Heart right ventricle (tissue), 16 donors: ENCODE results near the gene USP8. TPM values are rescaled to one million over a fixed set of nuclear protein-coding genes. Genes with fewer than 3 reads are reported as not detected.

ENCODE experiments used
- ATAC-seq, 8 donors: fragments of 200-7000 bp; cut with Tn5 transposase; one replicate each; pipeline ENCODE4 v1.9.1; 2020; ENCODE audit warnings: mild to moderate bottlenecking in 8 of 8, moderate library complexity in 8 of 8, moderate number of reproducible peaks in 1 of 8
- DNase-seq, 2 donors: peaks; one replicate each; pipeline ENCODE4 v3.0.0-alpha.2; 2020
- H3K27ac ChIP-seq, 10 donors: fragments of 200-600 bp; sonication (generic) in 2 of 10; one replicate each; pipeline versions ENCODE4 v1.5.0 to v1.8.0; 2020 to 2022; ENCODE audit warnings: mild to moderate bottlenecking in 3 of 10
- H3K27me3 ChIP-seq, 7 donors: fragments of 200-600 bp; one replicate each; pipeline ENCODE4 v1.8.0; 2021 to 2022; ENCODE audit warnings: mild to moderate bottlenecking in 2 of 7
- H3K36me3 ChIP-seq, 9 donors: fragments of 200-600 bp; sonication (generic) in 1 of 9; one replicate each; pipeline versions ENCODE4 v1.5.0 to v1.8.0; 2020 to 2022; ENCODE audit warnings: mild to moderate bottlenecking in 2 of 9
- H3K4me1 ChIP-seq, 9 donors: fragments of 200-600 bp; sonication (generic) in 1 of 9; one replicate each; pipeline versions ENCODE4 v1.5.0 to v1.8.0; 2020 to 2022; ENCODE audit warnings: mild to moderate bottlenecking in 4 of 9
- H3K4me3 ChIP-seq, 10 donors: fragments of 200-600 bp; sonication (generic) in 2 of 10; one replicate each; pipeline versions ENCODE4 v1.5.0 to v1.8.0; 2020 to 2022; ENCODE audit warnings: mild to moderate bottlenecking in 7 of 10, moderate library complexity in 2 of 10
- H3K9me3 ChIP-seq, 11 donors: fragments of 200-600 bp in 10 of 11; sonication (generic) in 2 of 11; one replicate each; pipeline versions ENCODE4 v1.5.0 to v1.8.0; 2013 to 2022; ENCODE audit warnings: mild to moderate bottlenecking in 2 of 11, control low read depth in 1 of 11, moderate library complexity in 1 of 11
- CTCF ChIP-seq, 9 donors: fragments of 200-600 bp; sonication (generic) in 2 of 9; IDR thresholded peaks; one replicate each; pipeline versions ENCODE4 v1.5.0 to v1.8.0; 2021 to 2022; ENCODE audit warnings: antibody characterized with exemption in 9 of 9, mild to moderate bottlenecking in 5 of 9, moderate library complexity in 1 of 9
- WGBS, 2 donors: extraction: QIAGEN DNeasy Blood & Tissue Kit; methylation state at CpG; one replicate each; pipeline ENCODE4 v1.1.7; 2013; ENCODE audit warnings: inconsistent platforms in 1 of 2; 5-methylcytosine and 5-hydroxymethylcytosine counted together
- intact Hi-C, 10 donors: fragments of 100-400 bp; cut with DNase I; formaldehyde crosslinking; loops; one replicate each; pipeline versions ENCODE4 v1.11.1 to v1.14.2; 2022
- polyA plus RNA-seq, 2 donors: library from polyadenylated mRNA; stranded (reverse); fragments of 200-250 nt; gene quantifications; one replicate each; pipeline ENCODE4 v1.2.3, GENCODE V29; 2013
- total RNA-seq, 10 donors: library from RNA; stranded (reverse); fragmentation: NEBNext Ultra II Directional in 3 of 10; extraction: Animal tissue kit (Norgen Biotek cat#: 25700) in 3 of 10; gene quantifications; one replicate each; pipeline versions ENCODE4 v1.2.1 to v1.2.4, GENCODE V29; 2021 to 2023
- donor health status: Arrhythmogenic right ventricular cardiomyopathy.
- donor health status: ischemic (EF 13 %, LVEDD 7.1; RV severe dilation, severe dysfunction).
- donor health status: healthy with polysubstance abuse.
- donor health status: DM: no; HTN: yes; CAD: no.
- donor health status: DM: no; HTN: no; CAD: no.
- donor health status: ischemic (EF 25% LVEDD 6.9; RV normal size, moderate dysfunction).
- donor health status: ischemic (EF 25% LVEDD 5.7; RV mildly dilated, moderate dysfunction).
- donor health status: healthy.
- donor health status: DM: yes; HTN: yes; CAD: no.
- donor health status: Ischemic cardiomyopathy.
- donor health status: ischemic (EF 35%, LVEDD 5.7; RV mildly dilated, moderate dysfunction).
- donor health status: nonischemic (EF 11% LVEDD 7.7; RV severe dilation, severe dysfunction).
- donor health status: DM: yes; HTN: yes; CAD: no.
- donor health status: PGD.
- donor health status: ischemic (EF 29% LVEDD 5.4; RV normal size, mild dysfunction).
- donor health status: nonischemic (EF 23%, LVEDD 6.1; RV moderate dilation, normal function).

Gene USP8
- total and polyA plus RNA-seq, 12 donors, result 16.3 to 53.6 (median 45.6) TPM

DNA sequence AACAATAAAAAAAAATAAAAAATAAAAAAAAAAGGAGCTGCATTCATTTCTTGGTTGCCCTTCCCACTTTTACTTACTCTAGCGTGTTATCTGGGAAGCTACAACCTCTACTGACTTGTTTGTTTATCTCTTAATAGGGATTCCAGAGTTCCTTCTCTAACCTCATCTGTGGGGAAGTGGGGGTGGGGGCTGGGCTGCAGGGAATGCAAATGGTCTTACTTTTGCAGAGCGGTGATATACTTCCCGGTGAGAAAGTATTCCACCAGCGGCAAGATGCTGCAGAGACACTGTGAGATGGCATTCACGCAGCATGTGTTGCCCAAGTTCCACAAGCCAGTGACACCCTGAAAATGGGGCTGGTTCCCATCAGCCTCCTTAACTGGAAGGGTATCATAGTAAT lies 120.2 kb downstream of the USP8 start:
- H3K4me1 ChIP-seq, result no peaks in the 10 kb centered on the region
- no peak overlapping the region for H3K27ac ChIP-seq
- H3K27me3 ChIP-seq, result no peaks in the 10 kb centered on the region
- no peak for TF ChIP-seq CTCF (IDR thresholded peaks at IDR 0.05)
- no peak for ATAC-seq
- H3K9me3 ChIP-seq, result no peaks in the 10 kb centered on the region
- H3K4me3 ChIP-seq, result no peak overlapping the region
- intact Hi-C loops, result no loop called here
- 46% methylated on average over 5 of the region's 5 CpGs for WGBS, 2 donors
- no peaks in the 10 kb centered on the region for H3K36me3 ChIP-seq
- DNase-seq, result no peak

- no peak for ATAC-seq
- Histone ChIP-seq H3K27ac (no peak within 1 kb of the TSS), H3K4me3 (no peak within 1 kb of the TSS), H3K4me1 (no peaks in the 10 kb centered on the region), H3K27me3 (no peaks in the 10 kb centered on the region), H3K9me3 (no peaks in the 10 kb centered on the region), H3K36me3 (no peaks in the 10 kb centered on the region)
- intact Hi-C loops, result no loop called here
- 90 to 93% methylated on average over 5 of the region's 5 CpGs for WGBS, 2 donors
- TF ChIP-seq CTCF (IDR thresholded peaks at IDR 0.05), result no peak
- no peak for DNase-seq
Measured at GRCh38 chr15:50546566-50546965, 122.4 kb downstream of the USP8 start, which contains the start of gene USP50. TSS of gene USP50 (minus strand) at chr15:50546666. CDS start at chr15:50546525, 141 bp downstream.

DNA sequence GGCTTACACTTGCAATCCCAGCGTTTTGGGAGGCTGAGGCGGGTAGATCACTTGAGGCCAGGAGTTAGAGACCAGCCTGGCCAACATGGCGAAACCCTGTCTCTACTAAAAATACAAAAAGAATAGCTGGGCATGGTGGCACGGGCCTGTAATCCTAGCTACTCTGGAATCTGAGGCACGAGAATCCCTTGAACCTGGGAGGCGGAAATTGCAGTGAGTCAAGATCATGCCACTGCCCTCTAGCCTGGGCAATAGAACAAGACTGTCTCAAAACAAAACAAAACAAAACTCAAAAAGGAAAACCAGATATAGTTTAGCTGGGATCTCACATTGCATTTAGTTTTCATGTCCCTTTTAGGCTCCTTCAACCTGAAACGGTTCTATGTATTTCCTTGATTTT lies 125.1 kb downstream of the USP8 start:
- 85 to 91% methylated on average over 7 of the region's 7 CpGs for WGBS, 2 donors
- H3K27me3 ChIP-seq, result no peaks in the 10 kb centered on the region
- H3K27ac ChIP-seq, result no peak overlapping the region
- TF ChIP-seq CTCF (IDR thresholded peaks at IDR 0.05), result no peak
- no peak for ATAC-seq
- intact Hi-C loops, result no loop called here
- no peak for DNase-seq
- no peaks in the 10 kb centered on the region for H3K36me3 ChIP-seq
- H3K4me3 ChIP-seq, result no peak overlapping the region
- no peaks in the 10 kb centered on the region for H3K4me1 ChIP-seq
- H3K9me3 ChIP-seq, result no peaks in the 10 kb centered on the region

DNA sequence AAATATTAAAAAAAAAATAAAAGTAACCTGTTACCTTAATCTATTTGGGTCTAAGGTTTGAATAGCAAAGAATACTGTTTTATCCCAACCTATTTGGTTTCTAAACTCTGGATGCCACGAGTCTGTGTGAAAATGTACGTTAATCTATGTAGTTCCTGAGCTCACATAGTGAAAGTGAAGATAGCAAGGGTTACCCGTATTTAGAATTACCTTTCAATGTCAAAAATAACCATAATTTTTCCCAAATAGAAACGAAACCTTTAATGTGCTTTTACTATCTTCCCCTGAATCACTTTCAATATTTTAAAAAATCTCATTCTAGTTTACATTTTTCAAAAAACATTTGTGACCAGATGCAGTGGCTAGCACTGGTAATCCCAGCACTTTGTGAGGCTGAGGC lies 128.0 kb downstream of the USP8 start:
- ATAC-seq (no peak), DNase-seq (no peak)
- H3K4me3 ChIP-seq, result no peak overlapping the region
- H3K36me3 ChIP-seq, result peaks cover 0 to 16% (median 0%) of the 10 kb centered on the region in 9 donors
- 91 to 93% methylated on average over 4 of the region's 4 CpGs for WGBS, 2 donors
- no peaks in the 10 kb centered on the region for H3K27me3 ChIP-seq
- no peak for TF ChIP-seq CTCF (IDR thresholded peaks at IDR 0.05)
- H3K9me3 ChIP-seq, result no peaks in the 10 kb centered on the region
- H3K4me1 ChIP-seq, result no peaks in the 10 kb centered on the region
- H3K27ac ChIP-seq, result no peak overlapping the region
- intact Hi-C loops, result loop anchor here in 1 of 10 donors (10.0 kb wide), 1 partner anchor 53 kb away; no protein-coding TSS in a partner anchor
